ENCODE measurements around the gene COPG2. TPM values are rescaled to one million over a fixed set of nuclear protein-coding genes. Genes with fewer than 3 reads are reported as not detected.
A peak's percentile ranks its signal among the peaks of the same experiment; 100 is the strongest.

COPG2 gene
- polyA plus RNA-seq, 5 donors: 37.2 to 50.7 (median 49.0) TPM

DNA sequence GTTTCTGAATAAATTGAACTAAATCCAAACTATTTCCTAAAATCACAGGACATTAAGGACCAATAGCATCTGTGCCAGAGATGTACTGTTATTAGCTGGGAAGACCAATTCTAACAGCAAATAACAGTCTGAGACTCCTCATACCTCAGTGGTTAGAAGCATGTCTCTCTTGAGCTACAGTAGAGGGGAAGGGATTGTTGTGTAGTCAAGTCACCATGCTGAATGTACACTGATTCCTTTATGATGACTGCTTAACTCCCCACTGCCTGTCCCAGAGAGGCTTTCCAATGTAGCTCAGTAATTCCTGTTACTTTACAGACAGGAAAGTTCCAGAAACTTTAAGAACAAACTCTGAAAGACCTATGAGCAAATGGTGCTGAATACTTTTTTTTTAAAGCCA is 162.8 kb downstream of the COPG2 start:
- DNase-seq: no peak

DNA sequence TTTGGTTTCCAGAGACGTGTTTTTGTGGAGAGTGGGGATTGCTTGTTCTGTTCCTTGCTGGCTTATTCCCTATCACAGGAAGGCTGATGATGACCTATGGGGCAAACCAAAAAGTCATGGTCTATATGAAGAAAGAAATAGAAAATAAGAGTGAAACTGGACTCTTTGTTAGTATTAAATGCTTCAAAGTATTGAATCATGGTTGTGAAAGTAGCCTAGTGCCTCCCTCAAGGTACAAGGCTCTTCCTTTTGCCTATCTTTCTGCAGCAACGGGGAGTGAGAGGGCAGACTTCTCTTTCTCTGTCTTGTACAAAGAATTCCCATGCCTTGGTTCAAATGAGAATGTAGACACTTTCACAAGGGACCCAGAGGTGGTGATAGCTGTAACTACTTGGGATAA is 167.6 kb downstream of the COPG2 start:
- no peak for DNase-seq

DNA sequence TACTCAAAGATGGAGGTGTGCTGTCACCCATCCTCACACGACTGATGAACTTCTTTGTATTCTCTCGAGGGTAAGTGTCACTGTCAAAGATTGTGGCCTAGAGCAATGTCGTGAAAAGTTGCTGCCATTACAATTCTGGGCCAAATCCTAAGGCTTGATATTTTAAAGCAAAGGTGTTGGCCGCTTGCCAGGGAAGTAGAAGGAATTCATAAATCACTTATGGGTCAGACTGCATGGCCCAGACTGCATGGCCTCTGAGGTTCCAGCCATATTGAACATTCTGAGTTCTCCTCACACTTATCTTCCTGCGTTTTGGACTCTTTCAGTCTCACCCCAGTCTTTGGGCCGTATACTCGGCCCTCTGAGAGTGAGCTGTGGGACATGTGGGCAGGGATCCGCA is 168.1 kb downstream of the COPG2 start:
- DNase-seq: no peak

DNA sequence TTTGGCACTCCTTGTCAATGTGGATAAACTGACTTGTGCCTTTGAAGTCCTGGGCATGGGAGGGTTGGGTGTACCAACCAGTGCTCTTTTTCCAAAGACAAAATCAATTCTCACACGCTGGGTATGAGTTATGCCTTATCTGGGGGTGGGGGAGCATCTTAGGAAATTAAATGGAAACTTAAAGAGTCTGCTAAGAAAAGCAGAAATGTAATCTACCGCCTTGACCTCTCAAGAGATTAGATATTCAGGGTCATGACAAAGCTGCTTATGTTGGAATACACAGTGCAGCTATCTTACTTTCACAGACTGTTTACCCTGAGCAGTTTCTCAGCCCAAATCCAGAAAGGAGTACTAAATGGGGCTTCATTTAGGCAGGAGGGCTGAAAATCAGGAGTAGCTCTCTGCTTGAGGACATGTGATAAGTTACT is 174.1 kb downstream of the COPG2 start:
- DNase-seq: no peak

DNA sequence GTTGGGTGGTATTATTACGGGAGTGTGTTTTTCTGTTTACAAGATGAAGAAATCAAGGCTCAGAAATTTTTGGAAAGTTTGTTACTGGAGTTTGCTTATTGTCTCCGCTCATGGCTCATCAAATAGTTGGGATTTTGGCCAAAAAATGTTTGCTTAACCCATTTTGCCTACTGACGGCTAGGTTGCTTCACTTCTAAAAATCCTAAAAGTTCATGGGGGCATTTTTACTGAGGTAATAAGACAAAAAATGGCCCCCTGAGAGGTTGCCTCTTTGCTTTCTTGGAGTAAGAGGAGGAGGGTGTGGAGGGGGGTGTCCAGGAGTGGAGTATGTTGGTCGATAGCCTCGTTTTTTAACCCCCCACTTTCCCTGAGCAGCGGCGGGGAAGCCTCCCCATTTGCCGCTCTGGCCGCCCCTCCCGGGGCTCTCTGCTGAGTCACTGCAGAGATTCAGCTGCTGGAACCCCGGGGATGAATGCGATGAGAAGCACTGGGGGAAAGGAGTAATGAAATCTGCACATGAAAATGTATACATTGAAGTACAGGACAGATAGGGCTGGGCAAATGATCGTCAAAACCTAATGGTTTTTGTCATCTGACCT is 175.2 kb downstream of the COPG2 start:
- no peak for DNase-seq

DNA sequence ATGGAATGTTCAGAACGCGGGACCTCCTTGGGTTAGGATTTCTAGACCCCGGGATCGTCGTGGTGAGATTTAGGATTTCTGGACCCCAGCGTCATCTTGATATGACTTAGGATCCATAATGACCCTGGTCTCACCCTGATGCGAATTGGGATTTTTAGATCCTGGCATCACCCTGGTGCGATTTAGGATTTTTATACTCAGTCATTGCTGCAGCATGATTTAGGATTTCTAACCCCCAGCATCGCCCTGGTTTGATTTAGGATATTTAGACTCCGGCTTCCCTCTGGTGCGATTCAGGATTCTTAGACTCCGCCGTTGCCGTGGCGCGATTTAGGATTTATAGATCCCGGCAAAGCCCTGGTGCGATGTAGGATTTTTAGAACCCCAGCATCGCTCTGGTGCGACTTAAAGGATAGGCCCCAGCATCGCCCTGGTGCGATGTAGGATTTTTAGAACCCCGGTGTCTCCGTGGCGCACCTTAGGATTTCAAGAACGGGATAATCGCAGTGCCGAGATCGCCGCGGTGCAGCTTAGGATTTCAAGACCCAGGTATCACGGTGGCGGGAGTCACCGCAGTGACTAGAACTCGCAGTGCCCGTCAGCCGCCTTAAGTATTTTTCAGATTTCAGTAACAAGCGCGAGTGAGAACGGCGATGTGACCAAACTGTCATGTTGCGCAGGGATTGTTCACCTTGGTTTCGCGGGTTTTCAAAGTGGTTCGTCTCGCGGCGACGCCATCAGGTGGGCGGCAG is 175.8 kb downstream of the COPG2 start:
- no peak for DNase-seq

DNA sequence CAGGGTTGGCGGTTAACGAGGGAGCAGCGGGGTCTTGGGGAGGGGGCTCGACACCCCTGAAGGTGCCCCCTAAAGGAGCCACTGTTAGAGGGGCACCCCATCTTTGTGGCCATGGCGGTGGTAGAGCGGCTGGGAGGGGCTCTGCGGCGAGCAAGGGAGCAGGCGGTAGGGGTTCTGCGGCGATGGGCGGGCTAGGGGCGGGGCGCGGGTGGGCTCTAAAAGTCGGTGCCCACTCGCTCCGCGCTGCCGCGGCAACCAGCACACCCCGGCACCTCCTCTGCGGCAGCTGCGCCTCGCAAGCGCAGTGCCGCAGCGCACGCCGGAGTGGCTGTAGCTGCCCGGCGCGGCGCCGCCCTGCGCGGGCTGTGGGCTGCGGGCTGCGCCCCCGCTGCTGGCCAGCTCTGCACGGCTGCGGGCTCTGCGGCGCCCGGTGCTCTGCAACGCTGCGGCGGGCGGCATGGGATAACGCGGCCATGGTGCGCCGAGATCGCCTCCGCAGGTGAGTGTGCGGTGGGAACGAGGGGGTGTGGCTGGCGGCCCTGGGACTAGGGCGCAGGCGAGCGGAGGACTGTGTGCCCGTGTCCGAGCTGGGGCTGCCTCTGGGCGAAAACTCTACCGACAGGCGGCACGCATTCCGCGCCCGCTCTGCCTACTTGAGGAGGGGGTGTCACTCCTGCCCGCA is 176.6 kb downstream of the COPG2 start, which contains the start of gene MEST:
Gene MEST, plus strand, starts transcription at position 245 of the 682 bp plus-strand sequence. Its CDS starts 229 bp downstream, at position 474.
- peak; percentile 68 to 69 for DNase-seq

DNA sequence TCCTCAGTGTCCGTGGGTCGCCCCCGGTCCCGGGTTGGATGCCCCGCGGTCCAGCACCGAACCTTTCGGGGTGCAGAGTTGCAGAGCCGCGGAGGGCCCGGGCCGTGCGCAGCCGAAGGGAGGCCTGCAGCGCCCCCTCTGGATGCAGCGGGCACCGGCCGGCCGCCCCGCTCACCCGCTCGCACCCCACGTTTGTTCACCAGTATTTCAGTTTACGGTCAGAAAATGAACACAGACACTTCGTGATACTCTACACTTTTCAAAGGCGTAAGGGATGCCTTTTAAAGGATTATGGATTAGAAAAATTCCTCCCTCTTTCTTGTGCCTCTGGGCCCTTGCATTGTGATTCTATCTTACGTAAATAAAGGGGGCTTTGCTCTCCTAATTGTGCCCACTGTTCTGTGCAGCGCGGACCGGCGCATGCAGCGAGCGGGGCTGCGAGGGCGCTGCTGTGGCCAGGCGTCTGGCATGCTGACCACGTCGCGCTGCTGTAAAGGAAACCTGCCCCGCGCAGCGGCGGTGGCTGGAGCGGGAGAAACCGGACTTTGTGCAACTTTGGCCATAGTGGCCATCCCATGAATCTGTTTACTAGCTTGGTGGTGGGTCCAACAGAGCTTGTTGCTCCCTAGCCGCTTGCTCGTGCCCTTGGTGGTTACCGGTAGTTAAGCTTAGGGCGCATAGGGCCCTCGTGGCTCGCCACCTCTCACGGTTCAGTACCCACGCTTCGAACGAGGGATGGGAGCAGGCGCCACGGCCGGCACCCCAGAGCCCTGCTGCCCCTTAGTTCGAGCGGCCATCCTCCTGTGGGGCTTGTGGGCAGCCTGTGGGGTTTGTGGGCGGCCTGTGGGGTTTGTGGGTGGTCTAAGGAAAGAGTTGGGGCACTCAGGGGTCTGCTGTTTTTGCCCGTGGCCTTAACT is 177.4 kb downstream of the COPG2 start:
- DNase-seq: peak; percentile 60

DNA sequence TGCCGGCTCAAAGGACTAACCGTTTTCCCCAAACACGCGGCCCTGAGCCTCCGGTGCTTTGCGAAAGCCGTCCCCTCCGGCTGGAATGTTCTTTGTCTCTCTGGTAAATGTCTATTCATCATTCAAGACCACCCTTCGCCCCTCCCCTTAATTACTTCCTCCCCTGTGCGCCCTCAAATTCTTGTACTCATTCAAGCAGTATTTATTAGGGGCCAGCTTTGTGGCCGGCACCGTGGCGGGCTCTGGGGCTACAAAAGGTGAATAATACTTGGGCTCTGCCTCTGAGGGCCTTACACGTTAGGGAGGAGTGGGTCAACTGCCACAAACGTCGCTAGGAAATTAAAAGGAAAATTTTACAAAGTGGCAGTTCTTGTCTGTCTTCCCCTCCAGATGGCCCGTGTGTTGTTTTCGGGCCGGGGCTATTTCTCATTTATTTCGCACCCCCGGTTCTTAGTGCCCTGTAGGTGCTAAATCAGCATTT is 178.2 kb downstream of the COPG2 start:
- DNase-seq: no peak

DNA sequence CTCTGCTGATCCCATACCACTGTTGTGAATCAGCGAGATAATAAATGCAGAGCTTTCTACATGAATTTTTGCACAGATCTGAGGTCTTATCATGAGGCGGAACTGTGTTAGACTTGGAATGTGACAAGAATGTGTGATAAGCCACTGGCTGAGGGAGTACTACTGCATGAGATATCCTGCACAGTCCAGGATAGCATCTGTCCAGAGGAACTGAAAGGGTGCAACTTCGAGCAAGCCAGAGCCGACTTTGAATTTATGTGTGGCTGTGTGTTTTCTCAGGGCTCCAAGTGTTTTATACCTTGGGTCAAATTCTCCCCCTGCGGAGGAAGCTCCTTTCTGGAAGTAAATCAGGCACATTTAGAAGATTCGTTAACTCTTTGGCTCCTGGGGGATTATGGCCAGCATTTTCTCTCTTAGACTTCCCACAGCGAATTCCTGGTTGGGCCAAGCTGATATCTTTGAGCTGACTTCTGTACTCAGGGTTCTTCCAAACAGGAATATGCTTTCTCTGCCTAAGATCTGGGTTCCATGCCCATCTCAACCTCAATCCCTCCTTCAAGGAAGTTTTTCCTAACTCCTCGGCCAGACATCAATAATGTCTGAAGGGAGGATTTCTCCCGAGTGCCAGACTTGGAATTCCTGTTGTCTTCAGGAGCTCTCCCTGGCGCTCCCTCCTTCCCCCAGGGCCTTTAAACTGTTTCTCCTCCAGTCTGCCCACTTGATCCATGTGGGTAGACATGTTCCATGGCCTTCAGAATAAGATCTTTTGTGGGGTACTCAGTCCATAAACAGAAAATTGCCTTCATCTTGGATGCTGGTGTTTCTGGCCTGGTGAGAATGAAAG is 179.2 kb downstream of the COPG2 start:
- DNase-seq: no peak

DNA sequence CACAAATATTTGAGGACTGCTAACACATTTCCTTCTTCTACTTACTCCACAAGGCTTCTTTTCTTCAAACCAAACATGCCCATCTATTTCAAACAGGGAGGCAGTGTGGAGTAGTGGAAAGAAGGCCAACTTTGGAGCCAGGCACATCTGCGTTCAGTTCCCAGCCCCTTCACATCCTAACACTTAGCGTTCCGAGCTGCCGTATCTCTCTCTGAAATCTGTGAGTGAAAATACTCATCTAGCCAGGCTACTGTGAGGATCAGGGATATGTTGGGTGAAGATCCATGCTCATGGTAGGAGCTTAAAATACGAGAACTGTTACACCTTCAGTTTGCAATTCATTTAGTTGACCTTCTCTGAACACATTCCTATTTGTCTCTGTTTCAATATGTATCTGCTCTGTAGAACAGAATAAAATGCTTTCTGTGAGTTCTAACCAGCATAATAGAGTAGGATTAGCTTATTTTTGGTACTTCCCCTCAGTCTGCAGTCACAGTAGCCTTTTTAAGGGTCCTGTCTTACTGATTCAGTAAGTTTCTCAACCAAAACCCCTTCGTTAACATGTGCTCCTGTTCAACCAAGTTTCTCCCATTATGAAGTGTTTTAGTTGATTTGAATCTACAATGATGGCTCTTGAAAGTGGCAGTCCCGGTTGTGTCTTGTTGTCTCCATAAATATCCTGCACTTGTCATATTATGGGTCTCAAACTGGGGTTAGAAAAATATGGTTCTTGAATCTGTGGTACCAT is 180.0 kb downstream of the COPG2 start:
- peak in 1 of 2 donors; percentile 29 for DNase-seq

DNA sequence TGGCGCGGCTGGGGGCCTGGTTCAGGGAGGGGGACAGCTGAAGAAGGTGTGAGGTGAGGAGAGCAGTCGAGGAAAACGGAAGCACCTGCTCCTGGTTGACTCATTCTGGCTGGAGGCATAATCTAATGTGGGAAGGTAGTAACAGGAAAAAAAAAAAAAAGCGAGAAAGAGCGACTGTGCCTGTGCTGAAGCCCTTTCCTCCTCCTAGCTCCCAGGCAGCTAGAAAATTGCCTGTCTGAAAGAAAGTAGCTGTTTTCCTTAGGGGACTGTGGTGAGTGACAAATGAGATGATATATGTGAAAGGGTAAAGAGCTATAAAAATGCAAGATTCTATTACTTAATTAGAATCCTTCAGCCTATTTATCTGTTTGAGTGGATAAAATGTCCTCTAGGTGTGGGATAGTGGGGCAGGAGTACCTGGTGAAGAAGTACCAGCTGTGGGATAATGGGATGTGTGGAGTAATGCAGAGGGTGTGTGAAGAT is 181.6 kb downstream of the COPG2 start:
- DNase-seq: no peak

DNA sequence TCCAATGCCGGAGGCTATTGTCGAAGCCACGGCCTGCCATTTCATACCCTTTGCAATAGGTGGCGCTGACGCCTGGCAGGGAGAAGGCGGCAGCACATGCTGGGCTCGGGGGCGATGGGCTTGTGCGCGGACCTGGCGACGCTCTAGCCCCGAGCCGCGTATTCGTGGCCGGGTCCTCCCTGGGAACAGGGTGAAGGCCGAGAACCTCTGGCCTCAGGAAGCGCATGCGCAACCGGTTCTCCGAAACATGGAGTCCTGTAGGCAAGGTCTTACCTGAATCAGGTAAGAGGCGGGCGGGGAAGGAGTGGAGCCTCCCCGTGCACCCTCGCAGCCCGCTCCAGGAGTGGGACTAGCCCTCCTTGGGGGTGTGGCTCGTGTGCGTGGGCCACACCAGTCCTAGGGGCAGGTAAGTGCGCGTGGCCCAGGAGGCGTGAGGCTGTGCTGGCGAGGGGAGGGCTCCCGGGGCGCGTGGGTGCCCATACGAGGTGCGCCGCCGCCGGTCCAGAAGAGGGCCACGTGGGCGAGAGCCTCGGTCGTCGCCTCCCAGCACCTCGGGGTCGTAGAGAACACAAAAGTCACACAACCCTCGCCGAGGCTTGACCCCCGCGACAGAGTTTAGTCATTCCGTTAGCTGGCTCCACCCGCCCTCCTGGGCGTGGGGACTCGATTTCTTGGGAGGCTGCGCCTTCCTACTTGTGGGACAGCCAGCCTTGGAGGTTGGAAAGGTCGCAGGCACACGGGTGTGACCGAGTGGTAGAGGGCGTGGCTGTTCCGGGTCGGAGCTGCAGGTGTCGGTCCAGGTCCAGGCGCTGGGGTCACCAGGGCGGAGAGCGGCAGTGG is 182.2 kb downstream of the COPG2 start:
- peak; percentile 71 to 74 for DNase-seq

DNA sequence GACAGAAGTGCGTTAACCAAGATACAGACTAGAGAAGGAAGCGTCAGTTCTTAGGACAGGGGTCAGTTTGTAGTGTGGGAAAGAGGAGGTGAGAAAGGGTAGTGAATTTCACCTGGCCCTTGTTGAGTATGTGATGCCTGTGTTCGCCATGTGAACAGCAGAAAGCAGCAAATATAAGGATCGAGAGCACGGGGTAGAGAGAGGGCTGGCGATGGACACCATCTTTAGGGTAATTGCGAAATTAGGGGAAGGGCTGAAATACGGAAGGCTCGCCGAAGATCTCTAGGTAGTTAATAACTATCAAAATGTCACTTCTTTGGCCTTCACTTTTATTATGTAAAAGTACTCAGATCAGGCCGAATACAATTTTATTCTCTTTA is 182.8 kb downstream of the COPG2 start:
- no peak for DNase-seq

DNA sequence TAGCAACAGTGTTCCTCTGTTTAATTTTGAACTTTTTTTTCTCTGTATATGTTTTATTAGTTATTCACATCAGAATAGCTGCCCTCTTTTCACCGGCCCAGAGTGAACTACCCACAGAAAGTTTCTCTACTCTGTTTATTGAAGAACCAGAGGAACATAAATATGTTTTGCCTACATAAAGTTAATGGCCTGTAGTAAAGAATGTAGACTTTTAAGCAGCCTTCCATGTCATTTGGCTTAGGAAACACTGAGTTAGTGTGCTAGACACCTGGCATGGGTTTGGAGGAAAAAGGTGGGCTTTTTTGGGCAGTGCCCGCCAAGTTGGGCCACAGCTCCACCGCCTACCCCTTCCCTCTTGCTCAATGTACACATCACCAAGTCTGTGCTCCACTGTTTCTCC is 185.5 kb downstream of the COPG2 start:
- DNase-seq: no peak

DNA sequence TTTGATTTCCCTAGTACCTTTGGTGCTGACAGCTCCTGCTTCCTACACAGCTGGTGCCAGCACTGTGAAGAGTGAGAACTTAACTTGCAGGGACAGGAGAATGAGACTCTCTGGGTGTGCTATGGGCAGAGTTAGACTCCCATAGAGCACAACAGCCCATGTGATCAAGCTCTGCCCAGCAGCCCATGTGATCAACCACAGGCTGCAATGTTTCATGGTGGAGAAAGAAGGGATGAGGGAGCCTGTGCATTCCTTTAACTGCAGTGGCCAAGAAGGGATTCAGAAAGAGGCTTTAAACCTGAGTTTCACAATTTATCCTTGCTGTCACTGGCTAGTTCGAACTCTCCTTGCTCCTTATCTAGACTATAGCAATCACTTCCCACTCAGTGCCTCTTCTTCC is 186.7 kb downstream of the COPG2 start:
- no peak for DNase-seq

DNA sequence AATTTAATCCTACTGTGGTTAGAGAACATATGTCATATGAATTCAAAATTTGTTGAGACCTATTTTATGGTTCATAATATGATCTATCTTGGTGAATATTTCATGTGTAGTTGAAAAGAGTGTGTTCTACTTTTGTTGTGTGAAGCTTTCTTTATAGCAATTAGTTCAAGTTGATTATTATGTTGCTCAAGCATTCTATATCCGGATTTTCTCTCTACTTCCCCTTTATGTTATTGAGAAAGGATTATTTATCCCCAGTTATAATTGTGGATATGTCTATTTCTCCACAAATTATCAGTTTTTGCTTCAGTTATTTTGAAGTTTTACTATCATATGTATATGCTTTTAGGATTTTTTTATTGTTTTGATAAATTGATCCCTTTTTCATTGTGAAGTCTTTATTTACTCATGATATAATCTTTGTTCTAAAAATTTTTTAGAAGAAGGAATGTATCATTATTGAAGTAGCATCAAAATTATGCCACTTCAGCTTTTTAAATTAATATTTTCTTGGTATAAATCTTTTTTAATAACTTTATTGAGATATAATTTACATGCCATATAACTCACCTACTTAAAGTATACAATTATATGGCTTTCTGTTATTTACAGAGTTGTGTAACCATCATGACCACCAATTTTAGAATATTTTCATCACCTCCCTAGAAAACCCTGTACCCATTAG is 188.7 kb downstream of the COPG2 start:
- DNase-seq: no peak

DNA sequence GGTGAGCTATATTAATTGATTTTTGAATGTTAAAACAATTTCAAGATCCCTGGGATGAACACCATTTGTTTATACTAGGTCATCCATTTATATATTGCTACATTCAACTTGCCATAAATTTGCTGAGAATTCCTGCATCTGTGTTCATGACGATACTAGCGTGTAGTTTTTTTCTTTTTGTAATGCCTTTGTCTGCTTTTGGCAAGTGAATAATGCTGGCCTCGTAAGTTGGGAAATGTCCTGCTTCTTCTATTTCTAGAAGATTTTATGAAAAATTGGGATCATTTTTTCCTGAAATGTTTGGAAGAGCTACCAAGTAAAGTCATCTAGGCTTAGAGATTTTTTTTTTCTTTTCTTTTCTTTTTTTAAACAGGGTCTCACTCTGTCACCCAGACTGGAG is 189.6 kb downstream of the COPG2 start:
- no peak for DNase-seq

Measured in right lung (tissue), 5 donors.